GM12874 (cell line): ENCODE measurements around the gene ITGA11.

ENCODE experiments used
- CTCF ChIP-seq: IDR thresholded peaks from 2 replicates; pipeline ENCODE4 v1.5.1; 2011; ENCODE audit warnings: low read depth, mild to moderate bottlenecking, control low read depth, low read length, moderate library complexity; ENCODE audit not compliant: insufficient read depth

Gene ITGA11

DNA sequence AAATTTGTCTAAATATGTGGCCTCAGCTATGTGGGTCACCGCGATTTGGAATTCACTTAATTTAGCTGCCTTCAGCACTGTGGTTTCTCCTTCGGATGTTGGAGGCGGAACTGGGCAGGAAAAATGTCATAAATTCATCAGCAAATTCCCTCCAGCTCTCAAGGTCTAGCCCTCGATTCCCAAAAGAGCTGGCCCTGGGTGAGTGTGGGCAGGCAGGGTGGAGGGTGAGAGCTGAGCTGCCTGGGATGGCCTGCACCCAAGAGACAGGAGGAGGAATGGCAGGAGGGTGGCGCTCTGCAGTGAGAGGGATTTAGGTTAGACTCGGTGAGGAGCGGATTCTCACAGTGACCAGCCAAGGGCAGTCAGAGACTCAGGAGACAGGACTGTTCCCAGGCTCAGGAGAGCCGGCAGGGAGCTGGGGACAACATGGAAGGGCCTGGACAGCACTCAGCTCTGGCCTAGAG is 97.3 kb downstream of the ITGA11 start:
- TF ChIP-seq CTCF: no peak

DNA sequence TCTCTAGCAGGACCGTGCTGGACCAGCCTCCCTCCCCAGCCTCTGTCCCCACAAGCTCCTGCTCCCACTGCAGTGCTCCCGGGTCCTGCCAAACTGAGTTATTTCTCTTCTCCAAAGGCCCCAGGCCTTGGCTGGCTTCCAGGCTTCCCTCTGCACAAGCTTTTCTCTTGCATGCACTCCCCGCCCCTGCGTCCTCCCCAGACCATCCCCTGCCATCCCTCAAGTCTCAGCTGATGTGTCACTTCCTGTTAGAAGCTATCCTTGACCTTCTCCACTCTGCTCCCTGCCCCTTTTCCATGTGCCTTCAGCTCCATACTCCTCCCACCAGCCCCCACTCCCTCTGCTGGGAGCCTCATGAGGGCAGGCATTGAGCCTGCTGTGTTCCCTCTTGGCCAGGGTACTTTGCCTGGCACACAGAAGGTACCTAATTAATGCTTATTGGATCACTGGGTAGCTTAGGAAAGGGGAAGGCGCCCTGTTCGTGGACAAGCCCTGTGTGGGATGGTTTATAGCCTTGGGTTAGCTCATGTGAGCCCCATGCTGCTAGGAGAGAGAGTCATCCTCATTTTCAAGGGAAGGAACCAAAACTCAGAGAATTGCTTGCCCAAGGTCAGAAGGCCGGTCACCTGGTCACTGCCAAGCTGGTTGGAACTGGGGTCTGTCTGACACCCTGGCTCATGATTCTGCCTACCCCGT is 98.0 kb downstream of the ITGA11 start:
- no peak for TF ChIP-seq CTCF

DNA sequence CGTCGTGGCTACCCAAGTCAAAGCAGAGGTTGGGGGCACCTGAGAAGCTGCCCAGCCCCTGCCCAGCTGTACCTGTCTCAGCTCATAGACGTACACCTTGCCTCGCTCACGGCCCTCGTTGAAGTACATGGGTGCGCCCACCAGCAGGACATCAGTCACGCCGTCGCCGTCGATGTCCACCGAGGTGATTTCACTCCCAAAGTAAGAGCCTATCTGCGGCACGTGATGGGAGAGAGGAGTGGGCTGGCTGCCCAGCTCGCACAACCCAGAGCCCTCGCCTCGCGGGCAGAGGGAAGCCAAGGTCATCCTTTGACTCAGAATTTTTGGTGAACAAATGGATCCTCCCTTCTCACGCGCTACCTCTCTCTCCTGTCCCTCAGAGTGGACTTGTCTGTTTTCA is 99.7 kb downstream of the ITGA11 start:
- TF ChIP-seq CTCF: no peak

- no peak for TF ChIP-seq CTCF
Measured at GRCh38 chr15:68330901-68331300, 101.1 kb downstream of the ITGA11 start.

- no peak for TF ChIP-seq CTCF
Measured at GRCh38 chr15:68330416-68330815, 101.5 kb downstream of the ITGA11 start.

GRCh38 chr15:68328964-68329363 is 103.0 kb downstream of the ITGA11 start:
- no peak for TF ChIP-seq CTCF

GRCh38 chr15:68328443-68328842 is 103.5 kb downstream of the ITGA11 start:
- TF ChIP-seq CTCF: no peak
